Chondrocyte (in vitro differentiated cells): ENCODE data around the gene RGS3. TPM values are rescaled to one million over a fixed set of nuclear protein-coding genes. Genes with fewer than 3 reads are reported as not detected.

Source experiments
- DNase-seq: peaks from one replicate; pipeline ENCODE4 v3.0.0; 2021; ENCODE audit warnings: mixed read lengths, low spot score
- H3K27ac Mint-ChIP-seq: one replicate; pipeline ENCODE4 v1.8.0; 2021; ENCODE audit warnings: mild to moderate bottlenecking, moderate library complexity, mixed read lengths; ENCODE audit not compliant: unreplicated experiment
- H3K27me3 Mint-ChIP-seq: 2 replicates; pipeline ENCODE4 v1.8.0; 2021; ENCODE audit warnings: low read depth, mixed read lengths
- H3K36me3 Mint-ChIP-seq: 2 replicates; pipeline ENCODE4 v1.8.0; 2021; ENCODE audit warnings: low read depth, mixed read lengths
- H3K4me1 Mint-ChIP-seq: 2 replicates; pipeline ENCODE4 v1.8.0; 2021; ENCODE audit warnings: low read depth, mild to moderate bottlenecking, mixed read lengths
- H3K4me3 Mint-ChIP-seq: one replicate; pipeline ENCODE4 v1.8.0; 2021; ENCODE audit warnings: mild to moderate bottlenecking, moderate library complexity, mixed read lengths; ENCODE audit not compliant: unreplicated experiment
- H3K9me3 Mint-ChIP-seq: 2 replicates; pipeline ENCODE4 v1.8.0; 2021; ENCODE audit warnings: low read depth, mixed read lengths
- CTCF ChIP-seq: fragments of 200-600 bp; sonication (generic); IDR thresholded peaks from 2 replicates; pipeline ENCODE4 v1.5.0; 2021; ENCODE audit warnings: antibody characterized with exemption, mild to moderate bottlenecking, moderate library complexity
- total RNA-seq: library from RNA; stranded (reverse); gene quantifications from 3 replicates; pipeline ENCODE4 v1.2.1, GENCODE V29; 2021

RGS3 gene
- total RNA-seq, 1 donor from 2014 or later, result 55.2 TPM

DNA sequence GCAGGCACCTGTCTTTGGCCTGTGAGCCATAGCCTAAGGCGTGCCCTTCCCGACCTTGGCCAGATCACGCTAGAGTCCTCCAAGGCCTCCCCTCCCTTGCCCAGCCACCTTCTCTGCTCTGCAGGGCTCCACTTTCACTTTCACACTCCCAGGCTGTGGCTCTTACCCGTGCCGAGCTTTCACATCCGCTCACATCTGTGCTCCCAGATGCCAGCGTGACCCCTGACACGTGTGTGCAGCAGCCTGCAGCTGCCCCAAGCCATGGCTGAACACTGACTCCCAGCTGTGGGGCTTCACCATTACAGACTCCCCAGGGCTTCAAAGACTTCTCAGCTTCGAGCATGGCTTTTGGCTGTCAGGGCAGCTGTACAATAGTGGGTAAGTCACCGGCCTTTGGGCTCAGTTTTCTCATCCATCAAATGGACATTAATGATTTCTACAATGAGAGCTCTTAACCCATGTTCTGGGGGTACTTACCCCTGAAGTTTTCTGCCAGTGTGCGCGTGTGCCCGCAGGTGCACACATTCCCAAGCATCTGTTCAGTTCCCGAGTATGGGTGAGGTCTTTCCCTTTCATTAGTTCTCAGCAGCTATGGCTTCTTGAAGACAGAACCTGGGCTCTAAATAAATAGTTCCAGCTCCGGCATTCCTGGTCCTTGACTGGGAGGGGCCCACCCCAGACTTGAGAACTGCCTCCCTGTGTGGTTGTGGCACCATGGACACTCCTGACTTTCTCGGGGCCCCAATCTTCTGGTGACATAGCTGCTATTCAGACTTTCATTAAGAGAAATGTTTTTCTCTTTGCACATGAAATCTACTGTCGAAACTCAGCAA is 118.6 kb downstream of the RGS3 start:
- Mint-ChIP-seq H3K4me1 (peaks cover 58% of the 10 kb centered on the region), H3K27me3 (no peaks in the 10 kb centered on the region), H3K4me3 (no peak overlapping the region), H3K27ac (peak overlapping the region; percentile 98), H3K36me3 (peaks cover 29% of the 10 kb centered on the region), H3K9me3 (no peaks in the 10 kb centered on the region)
- peak; percentile 63 for TF ChIP-seq CTCF
- peak; percentile 74 for DNase-seq

DNA sequence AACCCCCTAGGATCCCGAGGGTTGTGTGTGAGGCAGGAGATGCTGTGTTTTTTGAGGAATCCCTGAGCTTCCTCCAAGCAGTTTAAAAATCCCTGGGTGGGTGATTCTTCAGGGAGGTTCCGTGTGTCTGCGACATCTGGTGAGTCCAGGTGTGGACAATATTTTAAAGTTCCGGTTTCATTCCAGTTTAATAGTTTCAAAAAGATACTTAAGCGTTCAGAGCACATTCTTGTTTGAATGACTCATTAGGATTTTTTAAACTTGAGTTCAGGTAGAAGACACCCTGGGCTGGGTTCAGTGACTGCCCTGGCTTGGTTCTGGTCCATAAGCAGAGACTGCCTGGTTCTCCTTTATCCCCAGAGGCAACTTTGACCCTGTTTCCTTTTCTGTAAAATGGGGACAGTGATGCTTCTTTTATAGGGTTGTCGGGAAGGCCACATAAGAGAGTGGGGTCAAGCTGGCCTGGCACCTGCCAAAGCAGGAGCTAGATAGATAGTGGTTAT is 119.2 kb downstream of the RGS3 start:
- Mint-ChIP-seq H3K27ac (peak overlapping the region; percentile 5), H3K4me3 (no peak overlapping the region), H3K4me1 (peaks cover 52% of the 10 kb centered on the region), H3K27me3 (no peaks in the 10 kb centered on the region), H3K36me3 (peaks cover 29% of the 10 kb centered on the region), H3K9me3 (no peaks in the 10 kb centered on the region)
- TF ChIP-seq CTCF, result no peak
- no peak for DNase-seq

GRCh38 chr9:113583511-113584427 is 120.2 kb downstream of the RGS3 start:
- H3K4me1 Mint-ChIP-seq, result peaks cover 42% of the 10 kb centered on the region
- H3K27ac Mint-ChIP-seq, result no peak overlapping the region
- peaks cover 29% of the 10 kb centered on the region for H3K36me3 Mint-ChIP-seq
- no peak overlapping the region for H3K4me3 Mint-ChIP-seq
- no peaks in the 10 kb centered on the region for H3K27me3 Mint-ChIP-seq
- no peak for TF ChIP-seq CTCF
- DNase-seq, result peak; percentile 79
- no peaks in the 10 kb centered on the region for H3K9me3 Mint-ChIP-seq

DNA sequence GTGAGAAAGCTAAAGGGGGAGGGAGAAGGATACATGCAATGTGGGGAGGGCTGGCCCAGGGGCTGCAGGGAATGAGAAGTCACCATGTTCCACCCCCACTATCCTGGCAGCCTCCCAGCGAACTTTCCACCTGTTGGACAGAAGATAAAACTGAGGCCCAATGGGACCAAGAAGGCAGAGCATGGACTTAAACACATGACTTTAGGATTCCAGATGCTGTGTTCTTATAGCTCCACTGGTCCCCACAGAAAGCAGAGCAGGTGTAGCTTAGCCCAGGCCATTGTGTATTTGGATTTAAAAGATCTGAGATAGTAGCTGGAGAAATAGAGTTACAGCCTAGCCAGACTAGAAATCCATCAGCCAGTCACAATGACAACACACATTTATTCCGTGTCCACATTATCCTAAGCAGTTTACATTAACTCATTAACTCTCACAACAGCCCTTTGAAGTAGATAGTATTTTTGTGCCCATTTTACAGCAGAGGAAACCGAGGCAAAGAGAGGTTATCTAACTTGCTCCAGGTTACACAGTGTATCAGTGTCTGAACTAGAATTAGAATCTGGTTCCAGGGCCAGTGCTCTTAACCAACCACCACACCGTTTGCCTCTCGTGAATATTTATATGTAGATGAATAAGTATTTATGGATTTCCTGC is 121.0 kb downstream of the RGS3 start:
- Mint-ChIP-seq H3K4me1 (peaks cover 34% of the 10 kb centered on the region), H3K27me3 (no peaks in the 10 kb centered on the region), H3K36me3 (peaks cover 29% of the 10 kb centered on the region), H3K9me3 (no peaks in the 10 kb centered on the region), H3K27ac (no peak overlapping the region), H3K4me3 (no peak overlapping the region)
- DNase-seq, result peak; percentile 10
- no peak for TF ChIP-seq CTCF

GRCh38 chr9:113585085-113585442 is 121.5 kb downstream of the RGS3 start:
- H3K27ac Mint-ChIP-seq, result no peak overlapping the region
- no peaks in the 10 kb centered on the region for H3K9me3 Mint-ChIP-seq
- H3K27me3 Mint-ChIP-seq, result no peaks in the 10 kb centered on the region
- no peak for DNase-seq
- no peak for TF ChIP-seq CTCF
- H3K4me3 Mint-ChIP-seq, result no peak overlapping the region
- peaks cover 29% of the 10 kb centered on the region for H3K36me3 Mint-ChIP-seq
- peaks cover 29% of the 10 kb centered on the region for H3K4me1 Mint-ChIP-seq
